GM19035 (cell line): ENCODE measurements around the gene MPPED2.

Experiments used
- ATAC-seq: cut with Tn5 transposase; IDR thresholded peaks from one replicate; pipeline ENCODE4 v1.9.1; 2021; ENCODE audit not compliant: unreplicated experiment

MPPED2 gene

GRCh38 chr11:30586251-30587144, at the start of gene MPPED2:
Gene MPPED2, minus strand, starts transcription at chr11:30586353. Its CDS starts 5,980 bp downstream, at chr11:30580373.
- ATAC-seq: peak; percentile 98

GRCh38 chr11:30635401-30635989, 49.3 kb upstream of the MPPED2 start:
- ATAC-seq: no peak

- ATAC-seq: no peak
These were observed 45.0 kb upstream of the MPPED2 start for GRCh38 chr11:30631148-30631547.

- no peak for ATAC-seq
These were observed 33.6 kb upstream of the MPPED2 start for GRCh38 chr11:30619767-30620166.

GRCh38 chr11:30617762-30618161, 31.6 kb upstream of the MPPED2 start:
- ATAC-seq: no peak

GRCh38 chr11:30610628-30611027, 24.5 kb upstream of the MPPED2 start:
- ATAC-seq: no peak

- ATAC-seq: no peak
These were observed 22.4 kb upstream of the MPPED2 start for GRCh38 chr11:30608534-30608933.

GRCh38 chr11:30605036-30605605, 19.0 kb upstream of the MPPED2 start:
- ATAC-seq: no peak

- no peak for ATAC-seq
These were observed 17.2 kb upstream of the MPPED2 start for GRCh38 chr11:30603357-30603756.

GRCh38 chr11:30596832-30597231, 10.7 kb upstream of the MPPED2 start:
- no peak for ATAC-seq

- ATAC-seq: no peak
These were observed 9.8 kb upstream of the MPPED2 start for GRCh38 chr11:30595934-30596333.

GRCh38 chr11:30594646-30595411, 8.7 kb upstream of the MPPED2 start:
- no peak for ATAC-seq

- ATAC-seq: no peak
These were observed 1.2 kb upstream of the MPPED2 start for GRCh38 chr11:30587269-30587812.

- peak; percentile 4 for ATAC-seq
These were observed 282 bp downstream of the MPPED2 start for GRCh38 chr11:30585892-30586250.

- ATAC-seq: peak; percentile 39
These were observed 845 bp downstream of the MPPED2 start for GRCh38 chr11:30585125-30585891.

GRCh38 chr11:30583476-30584280, 2.5 kb downstream of the MPPED2 start:
- ATAC-seq: no peak

- no peak for ATAC-seq
These were observed 3.4 kb downstream of the MPPED2 start for GRCh38 chr11:30582726-30583125.

- ATAC-seq: no peak
These were observed 4.5 kb downstream of the MPPED2 start for GRCh38 chr11:30581675-30582074.

GRCh38 chr11:30580573-30580972, 5.6 kb downstream of the MPPED2 start:
- no peak for ATAC-seq
